HG03378 (cell line): ENCODE data around the gene SGCE.

Experiments
- ATAC-seq: cut with Tn5 transposase; IDR thresholded peaks from one replicate; pipeline ENCODE4 v1.9.1; 2021; ENCODE audit warnings: mild to moderate bottlenecking, moderate library complexity; ENCODE audit not compliant: unreplicated experiment

The SGCE gene

GRCh38 chr7:94660006-94660405 lies 4.1 kb upstream of the SGCE start:
- no peak for ATAC-seq

GRCh38 chr7:94658826-94659225 lies 2.9 kb upstream of the SGCE start:
- no peak for ATAC-seq

GRCh38 chr7:94657771-94658693 lies 2.1 kb upstream of the SGCE start:
- ATAC-seq, result peak; percentile 83

GRCh38 chr7:94656925-94657731 lies 1.2 kb upstream of the SGCE start:
- ATAC-seq, result no peak

- ATAC-seq, result no peak
Measured at GRCh38 chr7:94656658-94656924, 658 bp upstream of the SGCE start.

GRCh38 chr7:94655126-94655847 lies 646 bp downstream of the SGCE start:
- no peak for ATAC-seq

- no peak for ATAC-seq
Measured at GRCh38 chr7:94654783-94655125, 1.2 kb downstream of the SGCE start.

GRCh38 chr7:94650147-94651051 lies 5.5 kb downstream of the SGCE start:
- ATAC-seq, result no peak

- ATAC-seq, result peak; percentile 87
Measured at GRCh38 chr7:94649450-94649849, 6.5 kb downstream of the SGCE start.

GRCh38 chr7:94648731-94649130 lies 7.2 kb downstream of the SGCE start:
- ATAC-seq, result no peak

GRCh38 chr7:94647295-94647694 lies 8.6 kb downstream of the SGCE start:
- ATAC-seq, result no peak

GRCh38 chr7:94643771-94644545 lies 12.0 kb downstream of the SGCE start:
- ATAC-seq, result no peak

- no peak for ATAC-seq
Measured at GRCh38 chr7:94642838-94643653, 12.9 kb downstream of the SGCE start.

GRCh38 chr7:94639384-94639783 lies 16.5 kb downstream of the SGCE start:
- ATAC-seq, result no peak

- no peak for ATAC-seq
Measured at GRCh38 chr7:94635687-94636086, 20.2 kb downstream of the SGCE start.

- no peak for ATAC-seq
Measured at GRCh38 chr7:94634502-94634901, 21.4 kb downstream of the SGCE start.

GRCh38 chr7:94633687-94634086 lies 22.2 kb downstream of the SGCE start:
- ATAC-seq, result no peak

- no peak for ATAC-seq
Measured at GRCh38 chr7:94633014-94633341, 23.0 kb downstream of the SGCE start.

GRCh38 chr7:94632338-94633013 lies 23.5 kb downstream of the SGCE start:
- ATAC-seq, result peak; percentile 67
